ENCODE data around the gene HS3ST2. TPM values are rescaled to one million over a fixed set of nuclear protein-coding genes. Genes with fewer than 3 reads are reported as not detected.

Gene HS3ST2
- total and polyA plus RNA-seq, 8 donors: 0.10 to 2.7 (median 0.40) TPM; not detected in 2

- H3K27me3 ChIP-seq: peaks cover 0 to 28% (median 0%) of the 10 kb centered on the region in 3 donors
- no peaks in the 10 kb centered on the region for H3K4me1 ChIP-seq
- no peaks in the 10 kb centered on the region for H3K36me3 ChIP-seq
- TF ChIP-seq POLR2A (IDR thresholded peaks at IDR 0.05): no peak
- TF ChIP-seq EP300 (IDR thresholded peaks at IDR 0.05): no peak
- TF ChIP-seq CTCF (IDR thresholded peaks at IDR 0.05): no peak
- TF ChIP-seq POLR2AphosphoS5 (IDR thresholded peaks at IDR 0.05): no peak
- no peak for DNase-seq
- no peak overlapping the region for H3K4me3 ChIP-seq
- intact Hi-C loops (cut with DNase I; ENCODE audit: low total_unique reads): no loop called here
- no peaks in the 10 kb centered on the region for H3K9me3 ChIP-seq
- WGBS, 5 donors: 78 to 83% (median 82%) methylated on average over 3 of the region's 3 CpGs
- no peak overlapping the region for H3K27ac ChIP-seq
Measured at GRCh38 chr16:22847100-22847499, 33.1 kb downstream of the HS3ST2 start.

GRCh38 chr16:22847690-22848089, 33.7 kb downstream of the HS3ST2 start:
- peaks cover 0 to 28% (median 0%) of the 10 kb centered on the region in 3 donors for H3K27me3 ChIP-seq
- H3K4me1 ChIP-seq: no peaks in the 10 kb centered on the region
- intact Hi-C loops (cut with DNase I; ENCODE audit: low total_unique reads): no loop called here
- no peaks in the 10 kb centered on the region for H3K36me3 ChIP-seq
- WGBS, 5 donors: 87 to 95% (median 92%) methylated on average over 2 of the region's 2 CpGs
- H3K27ac ChIP-seq: no peak overlapping the region
- H3K4me3 ChIP-seq: no peak overlapping the region
- TF ChIP-seq POLR2A (IDR thresholded peaks at IDR 0.05) (no peak), POLR2AphosphoS5 (IDR thresholded peaks at IDR 0.05) (no peak), CTCF (IDR thresholded peaks at IDR 0.05) (no peak), EP300 (IDR thresholded peaks at IDR 0.05) (no peak)
- no peaks in the 10 kb centered on the region for H3K9me3 ChIP-seq
- DNase-seq: no peak

- H3K27ac ChIP-seq: no peak overlapping the region
- TF ChIP-seq POLR2A (IDR thresholded peaks at IDR 0.05) (no peak), EP300 (IDR thresholded peaks at IDR 0.05) (no peak), CTCF (IDR thresholded peaks at IDR 0.05) (no peak), POLR2AphosphoS5 (IDR thresholded peaks at IDR 0.05) (no peak)
- H3K9me3 ChIP-seq: no peaks in the 10 kb centered on the region
- 47 to 52% (median 49%) methylated on average over 4 of the region's 4 CpGs for WGBS, 5 donors
- H3K27me3 ChIP-seq: peaks cover 0 to 23% (median 0%) of the 10 kb centered on the region in 3 donors
- no peaks in the 10 kb centered on the region for H3K36me3 ChIP-seq
- H3K4me1 ChIP-seq: no peaks in the 10 kb centered on the region
- no peak for DNase-seq
- intact Hi-C loops (cut with DNase I; ENCODE audit: low total_unique reads): no loop called here
- H3K4me3 ChIP-seq: no peak overlapping the region
Measured at GRCh38 chr16:22848451-22848850, 34.5 kb downstream of the HS3ST2 start.

- no peak overlapping the region for H3K27ac ChIP-seq
- intact Hi-C loops (cut with DNase I; ENCODE audit: low total_unique reads): no loop called here
- no peaks in the 10 kb centered on the region for H3K36me3 ChIP-seq
- no peak for DNase-seq
- H3K27me3 ChIP-seq: peaks cover 0 to 21% (median 0%) of the 10 kb centered on the region in 3 donors
- 83 to 94% (median 92%) methylated on average over 2 of the region's 2 CpGs for WGBS, 5 donors
- no peak overlapping the region for H3K4me3 ChIP-seq
- TF ChIP-seq POLR2AphosphoS5 (IDR thresholded peaks at IDR 0.05) (no peak), POLR2A (IDR thresholded peaks at IDR 0.05) (no peak), EP300 (IDR thresholded peaks at IDR 0.05) (no peak), CTCF (IDR thresholded peaks at IDR 0.05) (no peak)
- no peaks in the 10 kb centered on the region for H3K9me3 ChIP-seq
- H3K4me1 ChIP-seq: no peaks in the 10 kb centered on the region
Measured at GRCh38 chr16:22849517-22849916, 35.6 kb downstream of the HS3ST2 start.

Data from stomach (tissue), 9 donors.